ENCODE data around the gene SMU1. TPM values are rescaled to one million over a fixed set of nuclear protein-coding genes. Genes with fewer than 3 reads are reported as not detected.

The SMU1 gene
- total RNA-seq, 2 experiments from 2014 or later = 22.0 to 27.9 TPM

GRCh38 chr9:33109850-33110595 lies 33.5 kb upstream of the SMU1 start:
- H3K79me2 ChIP-seq (ENCODE audit: insufficient read depth, low read depth, low read length) = no peaks in the 10 kb centered on the region
- TF ChIP-seq EZH2phosphoT487 (IDR thresholded peaks at IDR 0.05; ENCODE audit: borderline replicate concordance, low read depth, low read length) (no peak), CTCF (conservative IDR thresholded peaks at IDR 0.05; ENCODE audit: low read length) (no peak)

GRCh38 chr9:33109097-33109496 lies 32.6 kb upstream of the SMU1 start:
- Histone ChIP-seq H3K4me3 (ENCODE audit: low read depth, low read length, poor library complexity, severe bottlenecking) (no peak overlapping the region), H3K36me3 (ENCODE audit: insufficient read depth, low read length) (peaks cover 15% of the 10 kb centered on the region; the same call in 1 of the 2 replicates), H3K27ac (ENCODE audit: low read depth, low read length, poor library complexity, severe bottlenecking) (no peak overlapping the region), H3K9me2 (ENCODE audit: insufficient read depth, low read length) (no peaks in the 10 kb centered on the region), H3K9me3 (ENCODE audit: low read length) (no peaks in the 10 kb centered on the region), H3K79me2 (ENCODE audit: insufficient read depth, low read depth, low read length) (no peaks in the 10 kb centered on the region), H3K4me1 (ENCODE audit: insufficient read depth, low read length, poor library complexity, severe bottlenecking) (peaks cover 16% of the 10 kb centered on the region), H4K20me1 (ENCODE audit: insufficient read depth, low read length) (no peaks in the 10 kb centered on the region), H3K4me2 (ENCODE audit: low read length) (no peak overlapping the region), H2AFZ (ENCODE audit: low read length) (no peak overlapping the region)
- no peak for DNase-seq (ENCODE audit: low spot score)
- POLR2A ChIA-PET = interaction anchor here (1.0 to 1.6 kb wide), 2 partner anchors 101 to 117 kb away, joined by 5 to 6 read pairs; no protein-coding TSS in a partner anchor
- no peak for TF ChIP-seq CTCF (conservative IDR thresholded peaks at IDR 0.05; ENCODE audit: low read length)
- no peak for TF ChIP-seq EZH2phosphoT487 (IDR thresholded peaks at IDR 0.05; ENCODE audit: borderline replicate concordance, low read depth, low read length)
- intact Hi-C loops (cut with micrococcal nuclease; ENCODE audit: unreplicated experiment) = no loop called here
- BruUV-seq (replicated peaks) = no TSS peak
- CTCF ChIA-PET (ENCODE audit: unreplicated experiment) = no interaction called here

More at GRCh38 chr9:33109850-33110595, 33.5 kb upstream of the SMU1 start:
- Histone ChIP-seq H3K9me3 (ENCODE audit: low read length) (no peaks in the 10 kb centered on the region), H4K20me1 (ENCODE audit: insufficient read depth, low read length) (no peaks in the 10 kb centered on the region), H3K4me2 (ENCODE audit: low read length) (no peak overlapping the region), H3K9me2 (ENCODE audit: insufficient read depth, low read length) (no peaks in the 10 kb centered on the region), H3K27ac (ENCODE audit: low read depth, low read length, poor library complexity, severe bottlenecking) (no peak overlapping the region), H3K36me3 (ENCODE audit: insufficient read depth, low read length) (peaks cover 15% of the 10 kb centered on the region; the same call in 1 of the 2 replicates), H2AFZ (ENCODE audit: low read length) (no peak overlapping the region), H3K4me1 (ENCODE audit: insufficient read depth, low read length, poor library complexity, severe bottlenecking) (peaks cover 16% of the 10 kb centered on the region), H3K4me3 (ENCODE audit: low read depth, low read length, poor library complexity, severe bottlenecking) (no peak overlapping the region)
- no TSS peak for BruUV-seq (replicated peaks)
- DNase-seq (ENCODE audit: low spot score) = no peak
- CTCF ChIA-PET (ENCODE audit: unreplicated experiment) = no interaction called here
- intact Hi-C loops (cut with micrococcal nuclease; ENCODE audit: unreplicated experiment) = no loop called here
- POLR2A ChIA-PET = interaction anchor here (1.0 to 1.6 kb wide), 2 partner anchors 102 to 116 kb away, joined by 5 to 6 read pairs; no protein-coding TSS in a partner anchor

GRCh38 chr9:33108472-33108871 lies 32.0 kb upstream of the SMU1 start:
- no peak for TF ChIP-seq CTCF (conservative IDR thresholded peaks at IDR 0.05; ENCODE audit: low read length)
- TF ChIP-seq EZH2phosphoT487 (IDR thresholded peaks at IDR 0.05; ENCODE audit: borderline replicate concordance, low read depth, low read length) = no peak
- Histone ChIP-seq H3K4me3 (ENCODE audit: low read depth, low read length, poor library complexity, severe bottlenecking) (no peak overlapping the region), H3K4me1 (ENCODE audit: insufficient read depth, low read length, poor library complexity, severe bottlenecking) (peaks cover 16% of the 10 kb centered on the region), H2AFZ (ENCODE audit: low read length) (no peak overlapping the region), H3K27ac (ENCODE audit: low read depth, low read length, poor library complexity, severe bottlenecking) (no peak overlapping the region), H4K20me1 (ENCODE audit: insufficient read depth, low read length) (no peaks in the 10 kb centered on the region), H3K4me2 (ENCODE audit: low read length) (no peak overlapping the region), H3K79me2 (ENCODE audit: insufficient read depth, low read depth, low read length) (no peaks in the 10 kb centered on the region), H3K9me2 (ENCODE audit: insufficient read depth, low read length) (no peaks in the 10 kb centered on the region), H3K9me3 (ENCODE audit: low read length) (no peaks in the 10 kb centered on the region), H3K36me3 (ENCODE audit: insufficient read depth, low read length) (peaks cover 8% of the 10 kb centered on the region; the same call in 1 of the 2 replicates)
- BruUV-seq (replicated peaks) = no TSS peak
- POLR2A ChIA-PET = no interaction called here
- CTCF ChIA-PET (ENCODE audit: unreplicated experiment) = no interaction called here
- DNase-seq (ENCODE audit: low spot score) = no peak
- intact Hi-C loops (cut with micrococcal nuclease; ENCODE audit: unreplicated experiment) = no loop called here

Measured in OCI-LY7 (cell line).